Neural cell (in vitro differentiated cells): ENCODE data around the gene HIVEP2. TPM values are rescaled to one million over a fixed set of nuclear protein-coding genes. Genes with fewer than 3 reads are reported as not detected.

Source experiments
- H2AFZ ChIP-seq: fragments of 200-600, 300-800 bp; sonication (generic), shearing (Covaris generic); 2 replicates; pipeline ENCODE4 v1.6.0; 2014; ENCODE audit warnings: low read depth, mild to moderate bottlenecking, antibody characterized with exemption, low read length, moderate library complexity
- H3F3A ChIP-seq: fragments of 200-600 bp; shearing (Covaris generic); 2 replicates; pipeline ENCODE4 v1.6.1; 2016; ENCODE audit warnings: mild to moderate bottlenecking, moderate library complexity, mixed read lengths, antibody characterized with exemption, low read length; ENCODE audit not compliant: insufficient read depth, poor library complexity, severe bottlenecking
- H3K27ac ChIP-seq: fragments of 200-600, 300-800 bp; sonication (generic), shearing (Covaris generic); 2 replicates; pipeline ENCODE4 v1.5.1; 2014; ENCODE audit warnings: mild to moderate bottlenecking, low read length, moderate library complexity
- H3K27me3 ChIP-seq: fragments of 300-800, 200-600 bp; sonication (generic), shearing (Covaris generic); 2 replicates; pipeline ENCODE4 v1.6.0; 2014; ENCODE audit warnings: mild to moderate bottlenecking, low read depth, low read length, moderate library complexity; ENCODE audit not compliant: insufficient read depth
- H3K36me3 ChIP-seq: fragments of 300-800, 200-600 bp; sonication (generic), shearing (Covaris generic); 2 replicates; pipeline ENCODE4 v1.5.1; 2014; ENCODE audit warnings: mild to moderate bottlenecking, antibody characterized with exemption, low read length, moderate library complexity; ENCODE audit not compliant: insufficient read depth
- H3K4me2 ChIP-seq: fragments of 300-800, 200-600 bp; sonication (generic), shearing (Covaris generic); 2 replicates; pipeline ENCODE4 v1.6.0; 2014; ENCODE audit warnings: mild to moderate bottlenecking, low read length
- H3K4me3 ChIP-seq: fragments of 300-800, 200-600 bp; sonication (generic), shearing (Covaris generic); 2 replicates; pipeline ENCODE4 v1.5.1; 2014; ENCODE audit warnings: mild to moderate bottlenecking, low read length, moderate library complexity
- H3K79me2 ChIP-seq: fragments of 200-600 bp; shearing (Covaris generic); replicated peaks from 2 replicates; pipeline ENCODE4 v1.6.0; 2014; ENCODE audit warnings: mild to moderate bottlenecking, low read length, moderate library complexity; ENCODE audit not compliant: insufficient read depth
- H3K9ac ChIP-seq: fragments of 300-800, 200-600 bp; sonication (generic), shearing (Covaris generic); 2 replicates; pipeline ENCODE4 v1.6.1; 2016; ENCODE audit warnings: mild to moderate bottlenecking, low read length, mixed read lengths
- H3K9me2 ChIP-seq: fragments of 200-600 bp; shearing (Covaris generic); 2 replicates; pipeline ENCODE4 v1.6.1; 2016; ENCODE audit warnings: mild to moderate bottlenecking, low read length, mixed read lengths; ENCODE audit not compliant: insufficient read depth
- H3K9me3 ChIP-seq: fragments of 200-600, 300-800 bp; sonication (generic), shearing (Covaris generic); 2 replicates; pipeline ENCODE4 v1.6.1; 2016; ENCODE audit warnings: mild to moderate bottlenecking, mixed run types, low read length, moderate library complexity, mixed read lengths
- H4K20me1 ChIP-seq: fragments of 200-600 bp; shearing (Covaris generic); 2 replicates; pipeline ENCODE4 v1.6.1; 2016; ENCODE audit warnings: mild to moderate bottlenecking, mixed run types; ENCODE audit not compliant: insufficient read depth
- EP300 ChIP-seq: fragments of 450-650 bp; conservative IDR thresholded peaks from 2 replicates; pipeline ENCODE4 v1.6.1; 2014; ENCODE audit warnings: antibody characterized with exemption, mild to moderate bottlenecking, moderate library complexity; ENCODE audit not compliant: poor library complexity, severe bottlenecking
- EZH2 ChIP-seq: fragments of 200-600, 300-800 bp; shearing (Covaris generic), sonication (generic); IDR thresholded peaks from 2 replicates; pipeline ENCODE4 v1.6.1; 2014; ENCODE audit warnings: antibody characterized with exemption, low read length, borderline replicate concordance, mild to moderate bottlenecking; ENCODE audit not compliant: insufficient read depth, poor library complexity, severe bottlenecking
- MXI1 ChIP-seq: fragments of 450-650 bp; conservative IDR thresholded peaks from 2 replicates; pipeline ENCODE4 v1.6.1; 2014; ENCODE audit warnings: antibody characterized with exemption, mild to moderate bottlenecking; ENCODE audit not compliant: poor library complexity, severe bottlenecking
- POLR2AphosphoS5 ChIP-seq: IDR thresholded peaks from 2 replicates; pipeline ENCODE4 v1.6.1; 2012
- RAD21 ChIP-seq: fragments of 450-650 bp; conservative IDR thresholded peaks from 2 replicates; pipeline ENCODE4 v1.6.1; 2014; ENCODE audit warnings: antibody characterized with exemption, mild to moderate bottlenecking, moderate library complexity
- SMC3 ChIP-seq: fragments of 450-650 bp; conservative IDR thresholded peaks from 2 replicates; pipeline ENCODE4 v1.6.1; 2014; ENCODE audit warnings: antibody characterized with exemption, mild to moderate bottlenecking, moderate library complexity; ENCODE audit not compliant: poor library complexity
- TAF1 ChIP-seq: IDR thresholded peaks from 2 replicates; pipeline ENCODE4 v1.6.1; 2012; ENCODE audit warnings: low read depth
- polyA plus RNA-seq: library from polyadenylated mRNA; depleted of rRNA; stranded (reverse); fragments of >200 nt; gene quantifications from 2 replicates; pipeline ENCODE4 v1.2.3, GENCODE V29; 2014
- TF ChIP-seq, protein P1 (sequence below): fragments of 450-650 bp; IDR thresholded peaks from 2 replicates; pipeline ENCODE4 v1.5.1; 2014; ENCODE audit warnings: antibody characterized with exemption, mild to moderate bottlenecking, moderate library complexity; ENCODE audit not compliant: poor library complexity, severe bottlenecking
- TF ChIP-seq, protein P2 (sequence below): IDR thresholded peaks from 2 replicates; pipeline ENCODE4 v1.6.1; 2012; ENCODE audit warnings: borderline replicate concordance

The HIVEP2 gene
- polyA plus RNA-seq, 1 donor from 2014 or later = 6.0 TPM

DNA sequence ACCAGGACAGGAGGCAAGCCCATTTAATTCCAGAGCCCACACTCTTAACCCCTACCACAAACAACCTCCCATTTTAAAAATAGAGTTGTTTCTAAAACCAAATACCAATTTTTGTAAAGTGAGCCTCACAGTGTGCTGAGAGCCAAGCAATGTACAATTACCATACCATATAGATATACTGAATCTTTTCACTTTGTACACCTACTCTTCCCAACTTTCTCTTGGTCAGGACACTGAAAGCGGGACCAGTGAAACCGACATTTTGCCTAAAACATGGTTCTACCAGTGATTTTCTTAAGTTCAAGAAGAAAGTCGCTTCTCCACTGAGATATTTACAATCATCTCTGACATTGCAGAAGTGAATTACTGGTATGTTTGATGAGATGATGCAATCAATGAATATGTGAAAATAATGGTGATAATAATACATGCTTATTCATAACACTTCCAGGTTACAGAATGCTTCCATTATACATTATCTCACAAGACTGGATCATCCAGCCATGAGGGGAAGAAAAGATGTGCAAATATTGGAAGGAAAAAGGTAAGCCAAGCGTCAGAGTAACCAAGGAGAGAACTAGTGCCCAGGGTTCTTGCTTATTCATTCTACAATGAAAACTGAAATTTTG lies 74.1 kb downstream of the HIVEP2 start:
- Histone ChIP-seq H3K9me3 (no peaks in the 10 kb centered on the region), H2AFZ (no peak overlapping the region)

DNA sequence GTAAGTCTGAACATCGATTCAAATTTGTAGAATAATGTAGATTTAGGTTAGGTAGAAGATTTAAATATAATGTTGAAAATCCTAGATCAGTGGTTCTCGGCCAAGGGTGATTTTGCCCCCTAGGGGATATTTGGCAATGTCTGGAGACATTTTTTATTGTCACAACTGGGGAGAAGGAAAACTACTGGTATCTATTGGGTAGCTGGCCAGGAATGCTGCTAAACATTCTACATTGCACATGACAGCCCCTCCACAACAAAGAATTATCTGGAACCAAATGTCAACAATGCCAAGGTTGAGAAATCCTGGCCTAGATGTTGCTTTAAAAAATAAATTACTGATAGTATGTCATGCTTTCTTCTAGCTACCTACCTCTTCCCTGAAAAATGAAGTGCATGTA lies 76.1 kb downstream of the HIVEP2 start:
- Histone ChIP-seq H3K4me3 (no peak overlapping the region), H3K79me2 (peaks cover 35% of the 10 kb centered on the region), H3F3A (no peaks in the 10 kb centered on the region), H3K9ac (no peak overlapping the region), H3K4me2 (no peak overlapping the region), H3K9me2 (no peaks in the 10 kb centered on the region), H4K20me1 (no peaks in the 10 kb centered on the region), H3K9me3 (no peaks in the 10 kb centered on the region), H3K27ac (no peak overlapping the region), H3K36me3 (no peaks in the 10 kb centered on the region), H3K27me3 (no peaks in the 10 kb centered on the region), H2AFZ (no peak overlapping the region)
- TF ChIP-seq POLR2AphosphoS5 = no peak
- no peak for TF ChIP-seq EP300
- no peak for TF ChIP-seq EZH2
- no peak for TF ChIP-seq SMC3
- TF ChIP-seq, protein P1, sequence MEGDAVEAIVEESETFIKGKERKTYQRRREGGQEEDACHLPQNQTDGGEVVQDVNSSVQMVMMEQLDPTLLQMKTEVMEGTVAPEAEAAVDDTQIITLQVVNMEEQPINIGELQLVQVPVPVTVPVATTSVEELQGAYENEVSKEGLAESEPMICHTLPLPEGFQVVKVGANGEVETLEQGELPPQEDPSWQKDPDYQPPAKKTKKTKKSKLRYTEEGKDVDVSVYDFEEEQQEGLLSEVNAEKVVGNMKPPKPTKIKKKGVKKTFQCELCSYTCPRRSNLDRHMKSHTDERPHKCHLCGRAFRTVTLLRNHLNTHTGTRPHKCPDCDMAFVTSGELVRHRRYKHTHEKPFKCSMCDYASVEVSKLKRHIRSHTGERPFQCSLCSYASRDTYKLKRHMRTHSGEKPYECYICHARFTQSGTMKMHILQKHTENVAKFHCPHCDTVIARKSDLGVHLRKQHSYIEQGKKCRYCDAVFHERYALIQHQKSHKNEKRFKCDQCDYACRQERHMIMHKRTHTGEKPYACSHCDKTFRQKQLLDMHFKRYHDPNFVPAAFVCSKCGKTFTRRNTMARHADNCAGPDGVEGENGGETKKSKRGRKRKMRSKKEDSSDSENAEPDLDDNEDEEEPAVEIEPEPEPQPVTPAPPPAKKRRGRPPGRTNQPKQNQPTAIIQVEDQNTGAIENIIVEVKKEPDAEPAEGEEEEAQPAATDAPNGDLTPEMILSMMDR = no peak
- TF ChIP-seq MXI1 = no peak
- TF ChIP-seq, protein P2, sequence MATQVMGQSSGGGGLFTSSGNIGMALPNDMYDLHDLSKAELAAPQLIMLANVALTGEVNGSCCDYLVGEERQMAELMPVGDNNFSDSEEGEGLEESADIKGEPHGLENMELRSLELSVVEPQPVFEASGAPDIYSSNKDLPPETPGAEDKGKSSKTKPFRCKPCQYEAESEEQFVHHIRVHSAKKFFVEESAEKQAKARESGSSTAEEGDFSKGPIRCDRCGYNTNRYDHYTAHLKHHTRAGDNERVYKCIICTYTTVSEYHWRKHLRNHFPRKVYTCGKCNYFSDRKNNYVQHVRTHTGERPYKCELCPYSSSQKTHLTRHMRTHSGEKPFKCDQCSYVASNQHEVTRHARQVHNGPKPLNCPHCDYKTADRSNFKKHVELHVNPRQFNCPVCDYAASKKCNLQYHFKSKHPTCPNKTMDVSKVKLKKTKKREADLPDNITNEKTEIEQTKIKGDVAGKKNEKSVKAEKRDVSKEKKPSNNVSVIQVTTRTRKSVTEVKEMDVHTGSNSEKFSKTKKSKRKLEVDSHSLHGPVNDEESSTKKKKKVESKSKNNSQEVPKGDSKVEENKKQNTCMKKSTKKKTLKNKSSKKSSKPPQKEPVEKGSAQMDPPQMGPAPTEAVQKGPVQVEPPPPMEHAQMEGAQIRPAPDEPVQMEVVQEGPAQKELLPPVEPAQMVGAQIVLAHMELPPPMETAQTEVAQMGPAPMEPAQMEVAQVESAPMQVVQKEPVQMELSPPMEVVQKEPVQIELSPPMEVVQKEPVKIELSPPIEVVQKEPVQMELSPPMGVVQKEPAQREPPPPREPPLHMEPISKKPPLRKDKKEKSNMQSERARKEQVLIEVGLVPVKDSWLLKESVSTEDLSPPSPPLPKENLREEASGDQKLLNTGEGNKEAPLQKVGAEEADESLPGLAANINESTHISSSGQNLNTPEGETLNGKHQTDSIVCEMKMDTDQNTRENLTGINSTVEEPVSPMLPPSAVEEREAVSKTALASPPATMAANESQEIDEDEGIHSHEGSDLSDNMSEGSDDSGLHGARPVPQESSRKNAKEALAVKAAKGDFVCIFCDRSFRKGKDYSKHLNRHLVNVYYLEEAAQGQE = no peak
- TF ChIP-seq TAF1 = no peak
- TF ChIP-seq RAD21 = no peak

More for the DNA sequence above, 74.1 kb downstream of the HIVEP2 start:
- Histone ChIP-seq H3K9ac (no peak overlapping the region), H3K4me3 (no peak overlapping the region), H3K27ac (no peak overlapping the region), H3K27me3 (no peaks in the 10 kb centered on the region), H3K36me3 (no peaks in the 10 kb centered on the region), H3K79me2 (peaks cover 41% of the 10 kb centered on the region), H3F3A (no peaks in the 10 kb centered on the region), H3K4me2 (no peak overlapping the region), H4K20me1 (no peaks in the 10 kb centered on the region), H3K9me2 (no peaks in the 10 kb centered on the region)
- TF ChIP-seq EP300 = no peak
- no peak for TF ChIP-seq EZH2
- TF ChIP-seq, protein P2 = no peak
- no peak for TF ChIP-seq MXI1
- no peak for TF ChIP-seq POLR2AphosphoS5
- TF ChIP-seq TAF1 = no peak
- TF ChIP-seq SMC3 = no peak
- TF ChIP-seq, protein P1 = no peak
- TF ChIP-seq RAD21 = no peak
